GM21825 (cell line): Measurements from ENCODE around the gene KIF22.
"Not testable (repeated sequence)": the region's sequence is repeated elsewhere in the genome, so short reads cannot be mapped to it uniquely, and the experiment has no call there.

Source experiments
- ATAC-seq: cut with Tn5 transposase; IDR thresholded peaks from one replicate; pipeline ENCODE4 v1.9.1; 2021; ENCODE audit warnings: mild to moderate bottlenecking, moderate library complexity; ENCODE audit not compliant: unreplicated experiment

The KIF22 gene

GRCh38 chr16:29793153-29793552 is 2.6 kb downstream of the KIF22 start:
- not testable (repeated sequence) for ATAC-seq

GRCh38 chr16:29794231-29794710 is 3.7 kb downstream of the KIF22 start:
- ATAC-seq: no peak

DNA sequence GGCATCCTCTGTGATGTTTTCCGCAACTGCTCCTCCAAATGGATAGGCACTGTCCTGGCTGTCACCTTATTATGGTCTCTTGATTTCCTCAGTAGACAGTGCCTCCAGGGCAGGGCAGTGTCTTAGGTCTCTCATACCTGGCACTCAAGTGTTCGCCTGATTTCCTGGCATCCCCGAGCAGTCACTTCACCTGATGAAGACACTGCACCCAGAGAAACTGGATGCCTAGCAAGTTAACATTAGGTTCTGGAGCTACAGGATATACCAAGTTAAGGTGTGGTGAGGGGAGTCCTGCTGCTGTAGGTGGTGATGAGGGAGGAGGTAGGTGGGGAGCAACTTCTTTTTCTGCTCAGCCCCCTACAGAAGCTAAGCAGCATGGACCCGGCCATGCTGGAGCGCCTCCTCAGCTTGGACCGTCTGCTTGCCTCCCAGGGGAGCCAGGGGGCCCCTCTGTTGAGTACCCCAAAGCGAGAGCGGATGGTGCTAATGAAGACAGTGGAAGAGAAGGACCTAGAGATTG is 11.9 kb downstream of the KIF22 start:
- no peak for ATAC-seq

- no peak for ATAC-seq
Observed at GRCh38 chr16:29804020-29804419, 13.5 kb downstream of the KIF22 start.

DNA sequence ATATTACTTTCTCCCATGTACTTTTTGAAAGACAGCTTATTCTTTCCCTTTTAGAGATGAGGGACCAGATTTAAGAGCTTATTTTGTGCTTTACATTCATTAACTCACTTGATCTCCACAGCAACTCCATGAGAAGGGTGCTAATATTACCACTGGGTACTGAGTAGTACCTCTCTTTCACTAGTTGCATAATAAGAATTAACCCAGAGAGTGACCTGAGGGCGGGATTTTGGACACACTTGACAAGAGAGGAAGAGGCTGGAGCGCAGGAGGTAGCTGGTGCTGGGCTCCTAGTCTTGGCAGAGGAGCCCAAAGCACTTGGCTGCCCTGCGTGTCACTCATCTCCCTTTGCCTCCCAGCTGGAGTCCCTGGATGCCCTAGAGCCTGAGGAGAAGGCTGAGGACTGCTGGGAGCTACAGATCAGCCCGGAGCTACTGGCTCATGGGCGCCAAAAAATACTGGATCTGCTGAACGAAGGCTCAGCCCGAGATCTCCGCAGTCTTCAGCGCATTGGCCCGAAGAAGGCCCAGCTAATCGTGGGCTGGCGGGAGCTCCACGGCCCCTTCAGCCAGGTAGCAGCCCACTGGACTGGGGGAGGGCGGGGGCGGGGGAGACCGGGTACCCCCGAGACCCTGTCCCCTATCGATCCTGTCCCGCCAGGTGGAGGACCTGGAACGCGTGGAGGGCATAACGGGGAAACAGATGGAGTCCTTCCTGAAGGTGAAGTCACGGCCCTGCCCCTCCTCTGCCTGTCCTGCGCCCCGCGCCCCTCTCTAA is 14.1 kb downstream of the KIF22 start:
- ATAC-seq: no peak

- peak; percentile 49 for ATAC-seq
Observed at GRCh38 chr16:29805232-29806098, 14.9 kb downstream of the KIF22 start.

DNA sequence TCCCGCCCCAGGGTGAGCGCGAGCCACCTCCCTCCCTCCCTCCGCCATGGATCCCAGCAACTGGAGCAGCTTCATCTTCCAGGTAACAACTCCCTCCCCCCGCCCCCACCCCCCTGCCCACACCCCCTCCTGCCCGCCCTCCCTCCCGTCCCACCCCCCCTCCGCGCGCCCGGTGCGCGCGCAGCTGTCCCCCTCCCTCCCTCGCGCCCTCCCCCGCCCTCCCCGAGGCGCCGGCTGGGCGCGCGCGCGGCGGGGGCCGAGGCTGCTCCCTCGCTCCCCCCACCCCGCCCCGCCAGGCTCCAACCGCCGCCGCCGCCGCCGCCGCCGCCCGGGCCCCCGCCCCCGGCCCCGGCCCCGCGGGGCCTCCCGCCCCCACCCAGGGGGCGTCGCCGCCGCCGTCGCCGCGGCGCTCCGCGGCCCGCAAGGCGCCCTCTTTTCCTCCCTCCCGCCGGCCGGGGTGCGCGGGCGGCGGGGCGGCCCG is 15.6 kb downstream of the KIF22 start, which contains the start of gene MAZ:
TSS of gene MAZ (plus strand) at position 431 of the 481 bp plus-strand sequence. CDS start 173 bp downstream, outside the sequence.
- no peak for ATAC-seq

DNA sequence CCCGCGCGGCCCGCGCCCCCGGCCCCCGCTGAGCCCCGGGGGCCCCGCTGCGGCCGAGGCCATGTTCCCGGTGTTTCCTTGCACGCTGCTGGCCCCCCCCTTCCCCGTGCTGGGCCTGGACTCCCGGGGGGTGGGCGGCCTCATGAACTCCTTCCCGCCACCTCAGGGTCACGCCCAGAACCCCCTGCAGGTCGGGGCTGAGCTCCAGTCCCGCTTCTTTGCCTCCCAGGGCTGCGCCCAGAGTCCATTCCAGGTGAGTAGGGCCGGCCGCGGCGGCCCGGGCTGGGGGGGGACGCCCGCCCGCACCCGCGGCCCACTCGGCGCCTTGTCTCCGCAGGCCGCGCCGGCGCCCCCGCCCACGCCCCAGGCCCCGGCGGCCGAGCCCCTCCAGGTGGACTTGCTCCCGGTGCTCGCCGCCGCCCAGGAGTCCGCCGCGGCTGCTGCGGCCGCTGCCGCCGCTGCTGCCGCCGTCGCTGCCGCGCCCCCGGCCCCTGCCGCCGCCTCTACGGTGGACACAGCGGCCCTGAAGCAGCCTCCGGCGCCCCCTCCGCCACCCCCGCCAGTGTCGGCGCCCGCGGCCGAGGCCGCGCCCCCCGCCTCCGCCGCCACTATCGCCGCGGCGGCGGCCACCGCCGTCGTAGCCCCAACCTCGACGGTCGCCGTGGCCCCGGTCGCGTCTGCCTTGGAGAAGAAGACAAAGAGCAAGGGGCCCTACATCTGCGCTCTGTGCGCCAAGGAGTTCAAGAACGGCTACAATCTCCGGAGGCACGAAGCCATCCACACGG is 16.3 kb downstream of the KIF22 start:
- no peak for ATAC-seq

DNA sequence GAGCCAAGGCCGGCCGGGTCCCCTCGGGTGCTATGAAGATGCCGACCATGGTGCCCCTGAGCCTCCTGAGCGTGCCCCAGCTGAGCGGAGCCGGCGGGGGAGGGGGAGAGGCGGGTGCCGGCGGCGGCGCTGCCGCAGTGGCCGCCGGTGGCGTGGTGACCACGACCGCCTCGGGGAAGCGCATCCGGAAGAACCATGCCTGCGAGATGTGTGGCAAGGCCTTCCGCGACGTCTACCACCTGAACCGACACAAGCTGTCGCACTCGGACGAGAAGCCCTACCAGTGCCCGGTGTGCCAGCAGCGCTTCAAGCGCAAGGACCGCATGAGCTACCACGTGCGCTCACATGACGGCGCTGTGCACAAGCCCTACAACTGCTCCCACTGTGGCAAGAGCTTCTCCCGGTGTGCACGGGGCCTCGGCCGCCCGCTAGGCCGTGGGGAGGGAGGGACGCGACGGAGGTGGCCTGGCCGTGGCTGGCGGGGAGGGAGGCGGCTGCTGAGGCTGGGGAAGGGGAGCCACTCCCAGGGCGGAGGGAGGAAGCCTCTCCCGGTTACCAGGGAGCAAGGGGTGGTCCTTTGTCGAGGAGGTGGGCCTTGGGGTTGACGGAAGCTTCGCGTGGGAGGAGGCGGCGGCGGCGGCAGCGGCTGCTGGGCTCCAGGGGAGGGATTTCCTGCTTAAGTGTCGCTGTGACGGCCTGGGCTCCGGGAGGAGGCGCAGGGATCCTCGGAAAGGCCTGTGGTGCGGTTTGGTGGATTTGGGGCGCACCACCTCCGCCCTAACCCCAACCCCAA is 17.1 kb downstream of the KIF22 start:
- ATAC-seq: peak; percentile 27

DNA sequence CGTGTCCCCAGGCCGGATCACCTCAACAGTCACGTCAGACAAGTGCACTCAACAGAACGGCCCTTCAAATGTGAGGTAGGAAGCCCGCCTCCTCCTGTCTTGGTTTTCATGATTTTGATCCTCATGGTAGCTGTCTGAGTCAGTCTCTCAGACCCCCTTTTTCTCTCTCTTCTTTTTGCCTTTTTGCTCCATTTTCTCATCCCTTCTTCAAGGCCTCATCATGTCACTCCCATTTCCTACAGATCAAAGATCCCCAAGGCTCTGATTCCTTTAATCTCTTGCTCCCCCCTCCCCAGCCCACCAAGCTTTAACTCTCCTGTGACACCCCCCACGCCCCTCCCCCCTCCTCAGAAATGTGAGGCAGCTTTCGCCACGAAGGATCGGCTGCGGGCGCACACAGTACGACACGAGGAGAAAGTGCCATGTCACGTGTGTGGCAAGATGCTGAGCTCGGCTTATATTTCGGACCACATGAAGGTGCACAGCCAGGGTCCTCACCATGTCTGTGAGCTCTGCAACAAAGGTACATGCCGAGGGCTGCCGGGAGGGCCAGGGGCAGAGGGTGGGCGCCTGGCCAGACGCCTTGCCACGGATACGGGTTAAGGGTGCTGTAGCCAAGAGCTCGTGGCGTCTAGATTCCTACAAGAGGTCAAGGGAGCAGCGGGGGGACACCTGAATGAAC is 17.8 kb downstream of the KIF22 start:
- no peak for ATAC-seq

- no peak for ATAC-seq
Observed at GRCh38 chr16:29809031-29809747, 18.6 kb downstream of the KIF22 start.

- ATAC-seq: no peak
Observed at GRCh38 chr16:29809850-29810698, 19.5 kb downstream of the KIF22 start.

GRCh38 chr16:29810699-29811169 is 20.2 kb downstream of the KIF22 start:
- no peak for ATAC-seq

DNA sequence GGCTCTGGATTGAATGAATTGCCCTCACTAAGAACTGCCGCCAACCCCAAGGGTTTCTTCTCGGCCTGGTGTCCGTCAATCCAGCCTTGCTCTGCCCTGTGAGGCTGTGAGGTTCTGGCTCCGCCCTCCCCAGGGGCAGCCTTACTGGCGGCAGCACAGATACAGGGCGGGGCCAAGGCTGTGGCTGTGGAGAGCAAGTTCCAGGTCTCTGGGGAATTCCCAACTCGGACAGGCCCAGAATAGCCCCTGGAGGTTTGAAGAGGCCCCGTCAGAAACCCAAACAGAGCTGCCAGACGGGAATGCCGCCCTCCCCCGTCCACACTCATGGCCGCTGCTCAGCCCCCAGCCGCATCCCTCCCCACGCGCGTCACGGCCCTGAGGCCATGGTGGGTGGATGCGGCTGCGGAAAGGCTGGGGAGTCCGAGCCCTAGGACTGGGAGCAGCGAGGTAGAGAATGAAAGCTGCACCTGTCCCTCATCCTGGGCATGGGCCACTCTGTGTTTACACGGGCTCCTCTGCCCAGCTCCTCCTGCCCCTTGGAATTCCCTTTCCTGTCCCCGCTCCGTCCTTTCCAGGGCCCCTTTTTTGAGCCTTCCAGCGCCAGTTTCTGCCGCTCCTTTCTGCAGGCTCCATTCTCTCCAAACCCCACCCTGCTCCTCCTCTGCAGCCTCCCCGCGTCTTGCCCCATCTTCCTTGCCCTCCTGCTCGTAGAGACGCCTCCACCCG is 20.8 kb downstream of the KIF22 start:
- ATAC-seq: peak; percentile 29

DNA sequence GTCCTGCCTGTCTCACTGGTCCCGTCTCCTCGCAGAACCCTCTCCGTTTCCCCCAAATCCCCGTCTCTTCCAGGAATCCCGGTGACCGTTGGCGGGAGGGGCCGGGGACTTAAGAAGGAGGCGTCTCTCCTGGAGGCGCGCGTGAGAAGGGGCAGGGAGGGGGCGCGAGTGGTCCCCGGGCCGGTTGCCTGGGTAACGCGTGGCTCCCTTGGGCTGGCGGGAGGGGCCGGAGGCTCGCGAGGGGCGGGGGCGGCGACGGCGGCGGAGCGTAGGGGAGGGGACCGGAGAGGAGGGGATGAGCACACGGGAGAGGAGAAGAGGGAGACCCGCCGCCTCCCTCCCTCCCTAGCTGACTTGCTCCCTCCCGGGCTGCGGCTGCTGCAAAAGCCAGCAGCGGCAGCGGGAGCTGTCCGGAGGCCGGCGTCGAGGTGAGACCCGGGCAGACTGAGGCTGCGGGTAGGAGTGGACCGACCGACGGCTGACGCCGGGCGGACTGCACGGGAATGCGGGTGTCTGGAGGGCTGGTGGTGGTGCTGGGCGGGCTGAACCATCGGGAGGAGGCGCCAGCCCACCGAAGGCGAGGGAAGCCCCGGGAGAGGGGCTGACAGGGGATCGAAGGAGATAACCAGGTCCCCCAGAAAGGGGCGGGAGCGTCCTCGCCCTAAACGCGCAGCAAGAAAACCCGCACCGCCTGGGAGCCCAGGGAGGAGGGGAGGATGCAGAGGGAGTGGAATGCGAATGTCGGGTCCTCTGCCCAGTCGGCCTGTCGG is 21.5 kb downstream of the KIF22 start, which contains the start of gene PRRT2:
TSS of gene PRRT2 (plus strand) at position 298 of the 770 bp plus-strand sequence. CDS start 862 bp downstream, outside the sequence.
- ATAC-seq: no peak
